Fibroblast of lung (primary cell): Measurements from ENCODE around the gene FEM1C. TPM values are rescaled to one million over a fixed set of nuclear protein-coding genes. Genes with fewer than 3 reads are reported as not detected.

Experiments
- DNase-seq, 2 donors: peaks; one replicate each; pipeline versions ENCODE4 v3.0.0 to v3.0.0-alpha.2; 2010; ENCODE audit warnings: low read depth in 2 of 2
- H2AFZ ChIP-seq: 2 replicates; pipeline ENCODE4 v1.5.1; 2012; ENCODE audit warnings: low read length, control low read depth, inconsistent platforms
- H3K27ac ChIP-seq: 2 replicates; pipeline ENCODE4 v1.5.1; 2011; ENCODE audit warnings: low read length, control low read depth; ENCODE audit not compliant: insufficient read depth
- H3K27me3 ChIP-seq: 2 replicates; pipeline ENCODE4 v1.5.1; 2011; ENCODE audit warnings: mild to moderate bottlenecking, low read length; ENCODE audit not compliant: control insufficient read depth, insufficient read depth
- H3K36me3 ChIP-seq: 2 replicates; pipeline ENCODE4 v1.5.1; 2011; ENCODE audit warnings: low read length; ENCODE audit not compliant: control insufficient read depth, insufficient read depth
- H3K4me1 ChIP-seq: 2 replicates; pipeline ENCODE4 v1.5.1; 2011; ENCODE audit warnings: low read length; ENCODE audit not compliant: control insufficient read depth, insufficient read depth; ENCODE audit errors: extremely low read depth
- H3K4me2 ChIP-seq: 2 replicates; pipeline ENCODE4 v1.5.1; 2011; ENCODE audit warnings: low read length, control low read depth; ENCODE audit not compliant: insufficient read depth; ENCODE audit errors: extremely low read depth
- H3K4me3 ChIP-seq, 4 experiments: fragments of 200-600 bp in 1 of 4; sonication (generic) in 1 of 4; replicated peaks in 1 of 4; 2 replicates each; pipeline ENCODE4 v1.5.1; 2011 to 2016; ENCODE audit warnings: low read length in 4 of 4, low read depth in 3 of 4, mild to moderate bottlenecking in 3 of 4, control low read depth in 2 of 4, inconsistent platforms in 1 of 4, mixed read lengths in 1 of 4; ENCODE audit not compliant: insufficient read depth in 1 of 4; ENCODE audit errors: control extremely low read depth in 1 of 4
- H3K79me2 ChIP-seq: 2 replicates; pipeline ENCODE4 v1.5.1; 2012; ENCODE audit warnings: mild to moderate bottlenecking, low read length, inconsistent platforms; ENCODE audit not compliant: control insufficient read depth, insufficient read depth
- H3K9ac ChIP-seq: 2 replicates; pipeline ENCODE4 v1.5.1; 2011; ENCODE audit warnings: mild to moderate bottlenecking, low read length, control low read depth; ENCODE audit not compliant: insufficient read depth
- H3K9me3 ChIP-seq: 2 replicates; pipeline ENCODE4 v1.5.1; 2012; ENCODE audit warnings: low read depth, low read length; ENCODE audit not compliant: control insufficient read depth, insufficient read depth
- H4K20me1 ChIP-seq: 2 replicates; pipeline ENCODE4 v1.5.1; 2011; ENCODE audit warnings: low read length; ENCODE audit not compliant: control insufficient read depth, insufficient read depth; ENCODE audit errors: extremely low read depth
- EZH2 ChIP-seq: IDR thresholded peaks from 2 replicates; pipeline ENCODE4 v1.5.1; 2012; ENCODE audit warnings: low read length, control low read depth, mild to moderate bottlenecking; ENCODE audit errors: missing control alignments
- polyA plus RNA-seq, 2 donors: library from polyadenylated mRNA; depleted of rRNA in 1 of 2; stranded (reverse) in 1 of 2; unstranded in 1 of 2; fragments of >200 nt; gene quantifications; 2 replicates each; pipeline ENCODE4 v1.2.1, GENCODE V29; 2011 to 2012; ENCODE audit warnings: missing spikeins in 1 of 2
- total RNA-seq: library from RNA; depleted of rRNA; stranded (reverse); fragments of >200 nt; gene quantifications from 2 replicates; pipeline ENCODE4 v1.2.1, GENCODE V29; 2014
- TF ChIP-seq, protein P1 (sequence below), 2 donors: IDR thresholded peaks in 1 of 2; conservative IDR thresholded peaks in 1 of 2; 1 replicate in 1 of 2; 2 replicates in 1 of 2; pipeline ENCODE4 v1.5.1; 2011 to 2012; ENCODE audit warnings: low read length in 2 of 2, control low read depth in 1 of 2, inconsistent platforms in 1 of 2, low read depth in 1 of 2, mild to moderate bottlenecking in 1 of 2

The FEM1C gene
- total and polyA plus RNA-seq, 2 donors (not counting 1 experiment from before 2014, with no cell fraction given): 26.4 to 53.2 TPM

DNA sequence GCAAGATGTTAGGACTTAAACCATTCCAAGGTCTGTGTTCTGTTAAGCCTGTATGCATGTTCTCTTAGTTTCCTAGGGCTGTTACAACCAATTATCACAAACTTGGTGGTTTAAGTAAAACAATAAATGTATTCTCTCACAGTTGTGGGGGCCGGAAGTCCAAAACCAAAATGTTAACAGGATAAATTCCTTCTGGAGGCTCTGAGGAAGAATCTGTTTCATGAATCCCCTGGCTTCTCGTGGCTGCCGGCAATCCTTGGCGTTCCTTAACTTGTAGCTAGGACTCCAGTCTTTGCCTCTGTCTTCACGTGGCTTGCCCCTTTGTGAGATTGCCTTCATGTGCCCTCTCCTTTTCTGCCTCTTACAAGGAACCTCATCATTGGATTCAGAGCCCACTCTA, 30.4 kb downstream of the FEM1C start:
- Histone ChIP-seq H3K4me3 (no peak overlapping the region), H3K36me3 (no peaks in the 10 kb centered on the region), H2AFZ (no peak overlapping the region), H3K79me2 (no peaks in the 10 kb centered on the region), H3K9me3 (no peaks in the 10 kb centered on the region), H3K4me2 (no peak overlapping the region), H3K9ac (no peak overlapping the region), H4K20me1 (no peaks in the 10 kb centered on the region), H3K27ac (no peak overlapping the region), H3K27me3 (no peaks in the 10 kb centered on the region), H3K4me1 (no peaks in the 10 kb centered on the region)
- no peak for TF ChIP-seq EZH2
- TF ChIP-seq, protein P1, sequence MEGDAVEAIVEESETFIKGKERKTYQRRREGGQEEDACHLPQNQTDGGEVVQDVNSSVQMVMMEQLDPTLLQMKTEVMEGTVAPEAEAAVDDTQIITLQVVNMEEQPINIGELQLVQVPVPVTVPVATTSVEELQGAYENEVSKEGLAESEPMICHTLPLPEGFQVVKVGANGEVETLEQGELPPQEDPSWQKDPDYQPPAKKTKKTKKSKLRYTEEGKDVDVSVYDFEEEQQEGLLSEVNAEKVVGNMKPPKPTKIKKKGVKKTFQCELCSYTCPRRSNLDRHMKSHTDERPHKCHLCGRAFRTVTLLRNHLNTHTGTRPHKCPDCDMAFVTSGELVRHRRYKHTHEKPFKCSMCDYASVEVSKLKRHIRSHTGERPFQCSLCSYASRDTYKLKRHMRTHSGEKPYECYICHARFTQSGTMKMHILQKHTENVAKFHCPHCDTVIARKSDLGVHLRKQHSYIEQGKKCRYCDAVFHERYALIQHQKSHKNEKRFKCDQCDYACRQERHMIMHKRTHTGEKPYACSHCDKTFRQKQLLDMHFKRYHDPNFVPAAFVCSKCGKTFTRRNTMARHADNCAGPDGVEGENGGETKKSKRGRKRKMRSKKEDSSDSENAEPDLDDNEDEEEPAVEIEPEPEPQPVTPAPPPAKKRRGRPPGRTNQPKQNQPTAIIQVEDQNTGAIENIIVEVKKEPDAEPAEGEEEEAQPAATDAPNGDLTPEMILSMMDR (conservative IDR thresholded peaks at IDR 0.05 in 1 of 2, IDR thresholded peaks at IDR 0.05 in 1 of 2; ENCODE audit: low read depth in 1 of 2, low read length in 2 of 2): no peak
- no peak for DNase-seq

DNA sequence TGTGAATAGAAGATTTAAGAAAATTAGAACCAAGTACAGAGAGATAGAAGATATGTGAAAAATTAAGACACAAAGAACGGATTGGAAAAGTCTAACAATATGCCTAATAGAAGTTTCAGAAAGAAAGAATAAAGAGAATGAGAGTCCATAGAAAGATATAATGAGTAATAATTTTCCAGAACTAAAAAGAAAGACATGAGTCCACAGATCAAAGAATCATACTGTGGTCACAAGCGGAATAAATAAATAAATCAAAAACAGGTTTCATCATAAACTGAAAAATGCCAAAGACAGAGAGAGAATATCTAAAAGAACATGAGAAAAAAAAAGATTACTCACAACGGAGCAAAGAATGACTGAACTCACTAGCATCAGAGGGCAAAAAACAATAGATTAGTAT, 32.9 kb downstream of the FEM1C start:
- Histone ChIP-seq H2AFZ (no peak overlapping the region), H3K79me2 (no peaks in the 10 kb centered on the region), H3K27me3 (no peaks in the 10 kb centered on the region), H3K4me2 (no peak overlapping the region), H3K27ac (no peak overlapping the region), H3K9me3 (no peaks in the 10 kb centered on the region), H4K20me1 (no peaks in the 10 kb centered on the region), H3K4me3 (no peak overlapping the region), H3K36me3 (no peaks in the 10 kb centered on the region), H3K4me1 (no peaks in the 10 kb centered on the region), H3K9ac (no peak overlapping the region)
- TF ChIP-seq EZH2: no peak
- TF ChIP-seq, protein P1 (conservative IDR thresholded peaks at IDR 0.05 in 1 of 2, IDR thresholded peaks at IDR 0.05 in 1 of 2; ENCODE audit: low read depth in 1 of 2, low read length in 2 of 2): no peak
- no peak for DNase-seq

DNA sequence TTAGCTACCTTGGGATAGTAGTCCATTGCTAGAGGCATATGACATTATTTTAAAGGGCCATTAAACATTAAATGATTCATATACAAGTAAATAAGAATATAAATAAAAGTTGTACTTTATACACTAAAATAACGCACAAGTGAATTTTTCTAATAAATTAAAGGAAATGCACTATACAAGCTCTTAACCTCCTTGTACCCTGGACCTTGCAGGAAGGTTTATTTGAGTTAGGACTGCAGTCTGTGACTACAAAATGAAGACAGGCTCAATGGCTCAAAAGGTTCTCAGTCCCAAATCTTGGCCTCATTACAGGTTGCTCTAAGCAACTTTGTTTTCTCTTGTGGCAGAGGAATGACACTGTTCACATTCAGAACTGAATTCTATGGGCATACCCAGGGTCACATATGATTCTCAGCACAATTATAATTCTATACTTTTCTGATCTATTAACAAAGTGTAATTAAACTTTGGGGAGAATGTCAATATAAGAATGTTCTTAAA, 34.4 kb downstream of the FEM1C start:
- no peaks in the 10 kb centered on the region for H4K20me1 ChIP-seq
- no peaks in the 10 kb centered on the region for H3K79me2 ChIP-seq
- H3K4me3 ChIP-seq: no peak overlapping the region
- TF ChIP-seq EZH2: no peak
- TF ChIP-seq, protein P1 (conservative IDR thresholded peaks at IDR 0.05 in 1 of 2, IDR thresholded peaks at IDR 0.05 in 1 of 2; ENCODE audit: low read depth in 1 of 2, low read length in 2 of 2): no peak
- DNase-seq: no peak
- no peak overlapping the region for H3K4me2 ChIP-seq
- H2AFZ ChIP-seq: no peak overlapping the region
- H3K9me3 ChIP-seq: no peaks in the 10 kb centered on the region
- no peak overlapping the region for H3K27ac ChIP-seq
- H3K9ac ChIP-seq: no peak overlapping the region
- no peaks in the 10 kb centered on the region for H3K27me3 ChIP-seq
- no peaks in the 10 kb centered on the region for H3K4me1 ChIP-seq
- no peaks in the 10 kb centered on the region for H3K36me3 ChIP-seq
